Measurements from ENCODE around the gene HEXIM2.
A peak's percentile ranks its signal among the peaks of the same experiment; 100 is the strongest.

DNA sequence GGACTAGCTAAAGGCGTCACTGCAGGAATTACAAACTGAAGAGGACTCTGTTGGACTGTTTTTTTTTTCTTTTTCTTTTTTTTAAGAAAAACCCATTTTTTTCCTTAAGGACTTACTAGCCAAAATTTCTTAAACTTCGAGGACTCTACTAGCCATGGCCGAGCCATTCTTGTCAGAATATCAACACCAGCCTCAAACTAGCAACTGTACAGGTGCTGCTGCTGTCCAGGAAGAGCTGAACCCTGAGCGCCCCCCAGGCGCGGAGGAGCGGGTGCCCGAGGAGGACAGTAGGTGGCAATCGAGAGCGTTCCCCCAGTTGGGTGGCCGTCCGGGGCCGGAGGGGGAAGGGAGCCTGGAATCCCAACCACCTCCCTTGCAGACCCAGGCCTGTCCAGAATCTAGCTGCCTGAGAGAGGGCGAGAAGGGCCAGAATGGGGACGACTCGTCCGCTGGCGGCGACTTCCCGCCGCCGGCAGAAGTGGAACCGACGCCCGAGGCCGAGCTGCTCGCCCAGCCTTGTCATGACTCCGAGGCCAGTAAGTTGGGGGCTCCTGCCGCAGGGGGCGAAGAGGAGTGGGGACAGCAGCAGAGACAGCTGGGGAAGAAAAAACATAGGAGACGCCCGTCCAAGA, 12.5 kb upstream of the HEXIM2 start:
- TF ChIP-seq EZH2phosphoT487 (conservative IDR thresholded peaks at IDR 0.05; ENCODE audit: low read length) (no peak), CTCF (IDR thresholded peaks at IDR 0.05; ENCODE audit: insufficient read depth, low read length, poor library complexity, severe bottlenecking) (peak; percentile 94)
